Activated CD8-positive, alpha-beta T cell treated with anti-CD3 and anti-CD28 coated beads for 36 hours (primary cell): Measurements from ENCODE around the gene JAK1. TPM values are rescaled to one million over a fixed set of nuclear protein-coding genes. Genes with fewer than 3 reads are reported as not detected.

Experiments used
- ATAC-seq: fragments of 200-7000 bp; cut with Tn5 transposase; one replicate; pipeline ENCODE4 v1.10.0; 2021; ENCODE audit warnings: mild to moderate bottlenecking, moderate library complexity
- CTCF ChIA-PET: fragments of 350-600 bp; sonication (Branson Sonifier 250); formaldehyde crosslinking; loops from one replicate; lab custom pipeline; 2021; ENCODE audit warnings: antibody characterized with exemption; lab: Charles Lee
- POLR2A ChIA-PET: fragments of 350-600 bp; sonication (Branson Sonifier 250); formaldehyde crosslinking; loops from one replicate; lab custom pipeline; 2021; ENCODE audit warnings: antibody characterized with exemption; lab: Charles Lee
- DNase-seq: peaks from one replicate; pipeline ENCODE4 v3.0.0-alpha.2; 2020
- H3K27ac Mint-ChIP-seq: one replicate; pipeline ENCODE4 v1.8.0; 2021; ENCODE audit warnings: mild to moderate bottlenecking, mixed read lengths
- H3K27me3 Mint-ChIP-seq: one replicate; pipeline ENCODE4 v1.8.0; 2021; ENCODE audit warnings: mixed read lengths
- H3K36me3 Mint-ChIP-seq: one replicate; pipeline ENCODE4 v1.8.0; 2021; ENCODE audit warnings: low read depth, mixed read lengths
- H3K4me1 Mint-ChIP-seq: one replicate; pipeline ENCODE4 v1.8.0; 2021; ENCODE audit warnings: low read depth, mixed read lengths
- H3K4me3 Mint-ChIP-seq: one replicate; pipeline ENCODE4 v1.8.0; 2021; ENCODE audit warnings: mild to moderate bottlenecking, moderate library complexity, mixed read lengths
- H3K9me3 Mint-ChIP-seq: one replicate; pipeline ENCODE4 v1.8.0; 2021; ENCODE audit warnings: mixed read lengths
- intact Hi-C: fragments of 100-400 bp; cut with micrococcal nuclease; formaldehyde crosslinking; loops from one replicate; pipeline ENCODE4 v1.10.0; 2022
- total RNA-seq, 2 experiments: library from RNA; stranded (reverse); gene quantifications; one replicate each; pipeline ENCODE4 v1.2.3, GENCODE V29; 2021
- TF ChIP-seq, protein P1 (sequence below): fragments of 200-600 bp; IDR thresholded peaks from one replicate; pipeline ENCODE4 v1.8.0; 2022; ENCODE audit warnings: antibody characterized with exemption, mild to moderate bottlenecking

The JAK1 gene
- total RNA-seq, 2 experiments from 2014 or later, result 96.3 to 108 TPM

DNA sequence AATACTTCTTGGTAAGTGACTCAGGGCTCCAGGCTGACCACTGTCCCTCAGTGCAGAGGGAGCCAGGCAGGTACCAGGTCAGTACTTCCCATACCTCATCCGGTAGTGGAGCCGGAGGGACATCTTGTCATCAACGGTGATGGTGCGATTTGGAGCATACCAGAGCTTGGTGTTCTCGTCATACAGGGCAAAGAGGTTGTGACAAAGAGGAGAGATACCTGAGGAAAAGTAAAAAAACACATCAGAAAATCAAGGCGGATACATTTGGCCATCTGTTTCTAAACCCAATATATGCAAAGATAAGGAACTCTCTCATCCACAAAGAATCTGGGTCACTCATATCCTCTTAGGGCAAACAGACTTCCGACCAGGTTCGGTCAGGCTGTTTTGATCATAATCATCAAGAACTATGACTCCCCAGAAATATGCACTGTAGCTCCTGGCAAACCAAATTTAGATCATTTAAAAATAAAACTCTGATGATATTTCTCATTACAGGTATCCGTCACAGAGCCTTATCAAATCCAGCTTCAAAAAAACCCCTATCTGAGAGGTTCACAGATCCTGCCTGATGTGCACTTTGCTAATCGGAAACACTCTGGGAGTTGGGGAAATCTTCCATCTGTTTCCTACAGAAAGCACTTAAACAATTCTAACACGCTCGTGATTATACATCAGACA is 87.3 kb downstream of the JAK1 start:
- ATAC-seq (no peak), DNase-seq (no peak)
- no peak overlapping the region for H3K27ac Mint-ChIP-seq
- intact Hi-C loops, result loop anchor here (5.0 kb wide), 1 partner anchor 83 kb away; no protein-coding TSS in a partner anchor
- TF ChIP-seq, protein P1, sequence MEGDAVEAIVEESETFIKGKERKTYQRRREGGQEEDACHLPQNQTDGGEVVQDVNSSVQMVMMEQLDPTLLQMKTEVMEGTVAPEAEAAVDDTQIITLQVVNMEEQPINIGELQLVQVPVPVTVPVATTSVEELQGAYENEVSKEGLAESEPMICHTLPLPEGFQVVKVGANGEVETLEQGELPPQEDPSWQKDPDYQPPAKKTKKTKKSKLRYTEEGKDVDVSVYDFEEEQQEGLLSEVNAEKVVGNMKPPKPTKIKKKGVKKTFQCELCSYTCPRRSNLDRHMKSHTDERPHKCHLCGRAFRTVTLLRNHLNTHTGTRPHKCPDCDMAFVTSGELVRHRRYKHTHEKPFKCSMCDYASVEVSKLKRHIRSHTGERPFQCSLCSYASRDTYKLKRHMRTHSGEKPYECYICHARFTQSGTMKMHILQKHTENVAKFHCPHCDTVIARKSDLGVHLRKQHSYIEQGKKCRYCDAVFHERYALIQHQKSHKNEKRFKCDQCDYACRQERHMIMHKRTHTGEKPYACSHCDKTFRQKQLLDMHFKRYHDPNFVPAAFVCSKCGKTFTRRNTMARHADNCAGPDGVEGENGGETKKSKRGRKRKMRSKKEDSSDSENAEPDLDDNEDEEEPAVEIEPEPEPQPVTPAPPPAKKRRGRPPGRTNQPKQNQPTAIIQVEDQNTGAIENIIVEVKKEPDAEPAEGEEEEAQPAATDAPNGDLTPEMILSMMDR, result no peak
- no peaks in the 10 kb centered on the region for H3K9me3 Mint-ChIP-seq
- ChIA-PET POLR2A (no interaction called here), CTCF (interaction anchor here (2.4 kb wide), 1 partner anchor 8 kb away, joined by 8 read pairs; no protein-coding TSS in a partner anchor)
- H3K27me3 Mint-ChIP-seq, result no peaks in the 10 kb centered on the region
- peaks cover 61% of the 10 kb centered on the region for H3K4me1 Mint-ChIP-seq
- H3K36me3 Mint-ChIP-seq, result peaks cover 48% of the 10 kb centered on the region
- no peak overlapping the region for H3K4me3 Mint-ChIP-seq

DNA sequence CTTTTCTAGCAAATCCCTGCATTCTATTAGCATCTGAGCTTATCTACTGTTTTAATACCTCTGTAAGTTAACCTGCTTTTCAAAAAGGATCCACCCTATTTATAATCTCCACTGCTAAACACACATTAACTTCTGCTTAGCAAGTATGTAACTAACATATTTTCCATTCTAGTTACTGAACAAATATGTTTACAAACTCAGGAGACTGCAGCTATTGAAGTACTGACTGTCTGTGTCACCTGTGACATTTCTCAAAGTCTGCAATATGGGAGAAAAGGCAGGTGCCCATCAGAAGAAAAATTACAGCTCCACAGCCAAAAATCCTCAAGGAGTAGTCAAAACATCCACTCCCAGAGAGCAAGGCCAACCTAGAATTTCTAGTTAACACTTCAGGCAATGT is 88.3 kb downstream of the JAK1 start:
- TF ChIP-seq, protein P1, result no peak
- no peaks in the 10 kb centered on the region for H3K9me3 Mint-ChIP-seq
- H3K4me1 Mint-ChIP-seq, result peaks cover 57% of the 10 kb centered on the region
- H3K27me3 Mint-ChIP-seq, result no peaks in the 10 kb centered on the region
- POLR2A ChIA-PET, result interaction anchor here (0.8 to 2.1 kb wide), 2 partner anchors 17 to 45 kb away, joined by 3 to 7 read pairs; no protein-coding TSS in a partner anchor
- CTCF ChIA-PET, result interaction anchor here (0.7 to 2.4 kb wide), 7 partner anchors 9 to 155 kb away, joined by 3 to 8 read pairs (median 5); no protein-coding TSS in a partner anchor
- H3K27ac Mint-ChIP-seq, result no peak overlapping the region
- intact Hi-C loops, result loop anchor here (5.0 kb wide), 1 partner anchor 84 kb away; no protein-coding TSS in a partner anchor
- DNase-seq, result no peak
- ATAC-seq, result no peak
- H3K36me3 Mint-ChIP-seq, result peaks cover 49% of the 10 kb centered on the region
- no peak overlapping the region for H3K4me3 Mint-ChIP-seq

DNA sequence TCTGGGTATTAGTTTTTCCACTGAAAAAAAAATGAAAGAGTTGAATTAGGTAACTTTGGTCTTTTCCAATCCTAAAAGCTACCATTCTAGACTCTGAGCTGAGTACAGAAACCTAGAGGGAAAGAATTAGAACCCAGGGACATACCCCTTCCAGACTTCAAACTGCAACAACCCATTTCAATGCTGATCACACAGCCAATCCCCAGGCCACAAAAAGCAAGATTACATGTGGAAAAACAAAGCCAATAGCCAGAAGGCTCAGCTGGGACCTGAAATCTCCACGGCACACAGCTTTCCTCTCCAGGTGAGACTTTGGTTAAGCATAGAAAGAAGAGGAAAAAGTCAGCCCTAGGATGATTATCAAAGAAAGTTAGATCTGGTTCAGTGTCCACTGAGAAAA is 88.8 kb downstream of the JAK1 start:
- Mint-ChIP-seq H3K9me3 (no peaks in the 10 kb centered on the region), H3K4me3 (no peak overlapping the region)

DNA sequence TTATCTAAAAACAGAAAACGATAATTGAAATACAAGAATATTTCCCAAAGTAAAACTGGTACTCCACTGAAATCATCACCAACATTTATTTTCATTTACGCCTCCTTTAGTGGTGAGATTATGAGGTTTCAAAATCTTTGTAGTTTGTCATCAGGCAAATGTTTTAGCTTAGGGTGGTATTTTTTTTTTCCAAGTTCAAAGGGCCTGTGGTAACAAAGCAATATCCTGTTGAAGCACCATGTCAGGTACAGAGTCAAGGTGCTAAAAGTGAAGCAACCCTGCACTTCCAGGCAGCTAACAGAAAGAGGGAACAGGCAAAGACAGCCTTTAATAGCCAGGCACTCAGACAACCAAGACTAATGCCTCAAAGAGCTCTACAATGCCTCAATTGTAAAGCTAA is 89.2 kb downstream of the JAK1 start:
- no peaks in the 10 kb centered on the region for H3K27me3 Mint-ChIP-seq
- no peaks in the 10 kb centered on the region for H3K9me3 Mint-ChIP-seq
- H3K36me3 Mint-ChIP-seq, result peaks cover 49% of the 10 kb centered on the region
- peak overlapping the region; percentile 22 for H3K27ac Mint-ChIP-seq
- peaks cover 51% of the 10 kb centered on the region for H3K4me1 Mint-ChIP-seq
- CTCF ChIA-PET, result interaction anchor here (0.8 to 2.4 kb wide), 9 partner anchors 10 to 198 kb away, joined by 3 to 8 read pairs (median 5); no protein-coding TSS in a partner anchor
- TF ChIP-seq, protein P1, result no peak
- DNase-seq (peak; percentile 34), ATAC-seq (peak; percentile 84)
- intact Hi-C loops, result loop anchor here (1.0 to 5.0 kb wide), 2 partner anchors 45 to 85 kb away; no protein-coding TSS in a partner anchor
- POLR2A ChIA-PET, result interaction anchor here (0.6 to 2.1 kb wide), 4 partner anchors 9 to 1370 kb away, joined by 3 to 7 read pairs (median 4); partner anchors contain the start of gene JAK1
- no peak overlapping the region for H3K4me3 Mint-ChIP-seq

More for the DNA sequence above, 88.8 kb downstream of the JAK1 start:
- intact Hi-C loops, result loop anchor here (1.0 to 5.0 kb wide), 2 partner anchors 45 to 85 kb away; no protein-coding TSS in a partner anchor
- H3K27me3 Mint-ChIP-seq, result no peaks in the 10 kb centered on the region
- TF ChIP-seq, protein P1, result no peak
- ATAC-seq (no peak), DNase-seq (no peak)
- H3K27ac Mint-ChIP-seq, result no peak overlapping the region
- CTCF ChIA-PET, result interaction anchor here (0.7 to 2.4 kb wide), 10 partner anchors 10 to 197 kb away, joined by 3 to 8 read pairs (median 4); no protein-coding TSS in a partner anchor
- POLR2A ChIA-PET, result interaction anchor here (0.8 to 2.1 kb wide), 4 partner anchors 8 to 89 kb away, joined by 3 to 7 read pairs (median 4); partner anchors contain the start of gene JAK1
- peaks cover 48% of the 10 kb centered on the region for H3K36me3 Mint-ChIP-seq
- peaks cover 54% of the 10 kb centered on the region for H3K4me1 Mint-ChIP-seq
